GM21360 (cell line): Measurements from ENCODE around the gene MAN2A1.

Source experiments
- ATAC-seq: cut with Tn5 transposase; IDR thresholded peaks from one replicate; pipeline ENCODE4 v1.9.1; 2021; ENCODE audit warnings: mild to moderate bottlenecking, moderate library complexity; ENCODE audit not compliant: unreplicated experiment

MAN2A1 gene

GRCh38 chr5:109689740-109690241, at the start of gene MAN2A1:
Gene MAN2A1, plus strand, starts transcription at chr5:109689927. Its CDS starts 491 bp downstream, at chr5:109690418.
- peak; percentile 48 for ATAC-seq

- ATAC-seq = no peak
Observed at GRCh38 chr5:109640976-109641375, 48.8 kb upstream of the MAN2A1 start.

- ATAC-seq = no peak
Observed at GRCh38 chr5:109643791-109644350, 45.9 kb upstream of the MAN2A1 start.

- ATAC-seq = no peak
Observed at GRCh38 chr5:109644829-109645228, 44.9 kb upstream of the MAN2A1 start.

- ATAC-seq = no peak
Observed at GRCh38 chr5:109645707-109646192, 44.0 kb upstream of the MAN2A1 start.

- no peak for ATAC-seq
Observed at GRCh38 chr5:109649318-109649717, 40.4 kb upstream of the MAN2A1 start.

GRCh38 chr5:109650493-109650892, 39.2 kb upstream of the MAN2A1 start:
- ATAC-seq = no peak

- ATAC-seq = no peak
Observed at GRCh38 chr5:109652096-109652495, 37.6 kb upstream of the MAN2A1 start.

GRCh38 chr5:109653042-109653441, 36.7 kb upstream of the MAN2A1 start:
- no peak for ATAC-seq

- no peak for ATAC-seq
Observed at GRCh38 chr5:109653561-109654239, 36.0 kb upstream of the MAN2A1 start.

GRCh38 chr5:109654455-109654854, 35.3 kb upstream of the MAN2A1 start:
- ATAC-seq = no peak

GRCh38 chr5:109655841-109656240, 33.9 kb upstream of the MAN2A1 start:
- ATAC-seq = no peak

- ATAC-seq = no peak
Observed at GRCh38 chr5:109656829-109657228, 32.9 kb upstream of the MAN2A1 start.

GRCh38 chr5:109659901-109660300, 29.8 kb upstream of the MAN2A1 start:
- no peak for ATAC-seq

- ATAC-seq = no peak
Observed at GRCh38 chr5:109660301-109660700, 29.4 kb upstream of the MAN2A1 start.

- no peak for ATAC-seq
Observed at GRCh38 chr5:109668237-109668636, 21.5 kb upstream of the MAN2A1 start.

- no peak for ATAC-seq
Observed at GRCh38 chr5:109668668-109669422, 20.9 kb upstream of the MAN2A1 start.

GRCh38 chr5:109669991-109670706, 19.6 kb upstream of the MAN2A1 start:
- ATAC-seq = no peak

GRCh38 chr5:109671136-109671535, 18.6 kb upstream of the MAN2A1 start:
- ATAC-seq = no peak

GRCh38 chr5:109674596-109674995, 15.1 kb upstream of the MAN2A1 start:
- ATAC-seq = no peak

GRCh38 chr5:109676920-109677319, 12.8 kb upstream of the MAN2A1 start:
- ATAC-seq = no peak
